ENCODE data around the gene PDPN. TPM values are rescaled to one million over a fixed set of nuclear protein-coding genes. Genes with fewer than 3 reads are reported as not detected.

PDPN gene
- polyA plus RNA-seq, 4 donors = 15.9 to 20.6 (median 16.4) TPM

Other genes starting within 250 kb of the PDPN start
- not detected for gene PRAMEF14, start 236.7 kb upstream of the PDPN start, polyA plus RNA-seq (ENCODE audit: insufficient read length in 4 of 4)
- gene PRAMEF19, start 211.9 kb upstream of the PDPN start, polyA plus RNA-seq (ENCODE audit: insufficient read length in 4 of 4) = not detected
- not detected for gene PRAMEF17, start 194.2 kb upstream of the PDPN start, polyA plus RNA-seq (ENCODE audit: insufficient read length in 4 of 4)
- gene PRAMEF20, start 173.4 kb upstream of the PDPN start, polyA plus RNA-seq (ENCODE audit: insufficient read length in 4 of 4) = not detected
- under 1 TPM in 1 of 4 donors, not detected in 3; 0.25 TPM for gene LRRC38, start 69.8 kb upstream of the PDPN start, polyA plus RNA-seq (ENCODE audit: insufficient read length in 4 of 4)
- 10 to 100 TPM; 35.5 to 42.6 (median 38.9) TPM for gene PRDM2, start 116.4 kb downstream of the PDPN start, polyA plus RNA-seq (ENCODE audit: insufficient read length in 4 of 4)

Data from left renal cortex interstitium (tissue), 4 donors.